ENCODE results near the gene CREB3. TPM values are rescaled to one million over a fixed set of nuclear protein-coding genes. Genes with fewer than 3 reads are reported as not detected.

The CREB3 gene
- total RNA-seq, 1 experiment from 2014 or later, result 27.3 TPM

GRCh38 chr9:35749515-35750255 is 17.2 kb downstream of the CREB3 start:
- Histone ChIP-seq H3K9ac (ENCODE audit: extremely low read depth, insufficient read length, low read length) (peak overlapping the region; percentile 28), H3K79me2 (ENCODE audit: insufficient read depth, low read length) (peaks cover 21% of the 10 kb centered on the region), H3K23me2 (ENCODE audit: insufficient read length, low read depth, low read length, poor library complexity, severe bottlenecking) (peaks cover 18% of the 10 kb centered on the region), H3K23ac (ENCODE audit: insufficient read length, low read depth, low read length) (no peak overlapping the region), H2BK15ac (ENCODE audit: low read depth, low read length) (no peak overlapping the region), H3K4me1 (ENCODE audit: insufficient read depth, low read length) (peaks cover 3% of the 10 kb centered on the region; the same call in 1 of the 2 replicates), H3K27me3 (ENCODE audit: insufficient read depth, low read length) (no peaks in the 10 kb centered on the region), H3K18ac (ENCODE audit: insufficient read length, low read depth, low read length) (no peak overlapping the region), H2BK120ac (ENCODE audit: low read depth, low read length, poor library complexity, severe bottlenecking) (no peak overlapping the region), H3K4ac (ENCODE audit: low read depth, low read length) (no peak overlapping the region), H3K79me1 (ENCODE audit: insufficient read depth, low read depth, low read length, poor library complexity, severe bottlenecking) (peaks cover 19% of the 10 kb centered on the region), H4K91ac (ENCODE audit: insufficient read length, low read depth, low read length) (no peak overlapping the region), H3K4me2 (ENCODE audit: insufficient read depth, insufficient read length, low read length) (peak overlapping the region; percentile 91), H2BK12ac (ENCODE audit: insufficient read length, low read depth, low read length) (no peak overlapping the region), H3K56ac (ENCODE audit: insufficient read length, low read depth, low read length) (no peak overlapping the region), H2BK5ac (ENCODE audit: insufficient read length, low read length) (no peak overlapping the region), H4K8ac (replicated peaks; ENCODE audit: insufficient read length, low read depth, low read length) (no peak overlapping the region), H4K5ac (ENCODE audit: insufficient read length, low read depth, low read length) (no peak overlapping the region), H3T11ph (ENCODE audit: low read length) (no peak overlapping the region), H4K20me1 (ENCODE audit: control insufficient read depth, insufficient read depth, insufficient read length) (no peaks in the 10 kb centered on the region), H3K14ac (ENCODE audit: insufficient read depth, low read length) (peak overlapping the region; percentile 16; the same call in 1 of the 2 replicates), H3K9me3 (ENCODE audit: control insufficient read depth, low read depth, low read length) (no peaks in the 10 kb centered on the region), H2BK20ac (ENCODE audit: low read depth, low read length, poor library complexity, severe bottlenecking) (no peak overlapping the region), H2AK5ac (ENCODE audit: insufficient read length, low read length) (no peak overlapping the region), H2AFZ (ENCODE audit: low read length) (no peak overlapping the region), H3K27ac (ENCODE audit: insufficient read length, low read depth, low read length) (no peak overlapping the region)
- H3K27me3 Mint-ChIP-seq (ENCODE audit: low read depth), result no peaks in the 10 kb centered on the region
- no CpG with 5 or more reads among the region's 19 CpGs for WGBS (ENCODE audit: extremely low coverage, insufficient read length, low lambda C conversion rate)
- no peaks in the 10 kb centered on the region for H3K9me3 Mint-ChIP-seq
- H3K4me1 Mint-ChIP-seq, result peaks cover 28% of the 10 kb centered on the region in 2 experiments
- peak overlapping the region; percentile 91 to 95 for H3K4me3 Mint-ChIP-seq
- no peak for TF ChIP-seq CTCF (conservative IDR thresholded peaks at IDR 0.05)
- peak; percentile 51 for DNase-seq
- H3K36me3 Mint-ChIP-seq (ENCODE audit: insufficient read depth in 1 of 3, low read depth in 3 of 3), result peaks cover 16 to 60% (median 51%) of the 10 kb centered on the region in 3 experiments; a peak in 6 of 7 replicates
- peak overlapping the region; percentile 73 to 89 (median 74); a peak in 6 of 7 replicates for H3K27ac Mint-ChIP-seq

All from H9 (cell line).